Activated CD4-positive, alpha-beta T cell treated with anti-CD3 and anti-CD28 coated beads for 4 hours (primary cell): ENCODE measurements around the gene NODAL.
"Not testable (repeated sequence)": the region's sequence is repeated elsewhere in the genome, so short reads cannot be mapped to it uniquely, and the experiment has no call there.

Source experiments
- DNase-seq, 2 donors: peaks; one replicate each; pipeline ENCODE4 v3.0.0-alpha.2; 2020

The NODAL gene

DNA sequence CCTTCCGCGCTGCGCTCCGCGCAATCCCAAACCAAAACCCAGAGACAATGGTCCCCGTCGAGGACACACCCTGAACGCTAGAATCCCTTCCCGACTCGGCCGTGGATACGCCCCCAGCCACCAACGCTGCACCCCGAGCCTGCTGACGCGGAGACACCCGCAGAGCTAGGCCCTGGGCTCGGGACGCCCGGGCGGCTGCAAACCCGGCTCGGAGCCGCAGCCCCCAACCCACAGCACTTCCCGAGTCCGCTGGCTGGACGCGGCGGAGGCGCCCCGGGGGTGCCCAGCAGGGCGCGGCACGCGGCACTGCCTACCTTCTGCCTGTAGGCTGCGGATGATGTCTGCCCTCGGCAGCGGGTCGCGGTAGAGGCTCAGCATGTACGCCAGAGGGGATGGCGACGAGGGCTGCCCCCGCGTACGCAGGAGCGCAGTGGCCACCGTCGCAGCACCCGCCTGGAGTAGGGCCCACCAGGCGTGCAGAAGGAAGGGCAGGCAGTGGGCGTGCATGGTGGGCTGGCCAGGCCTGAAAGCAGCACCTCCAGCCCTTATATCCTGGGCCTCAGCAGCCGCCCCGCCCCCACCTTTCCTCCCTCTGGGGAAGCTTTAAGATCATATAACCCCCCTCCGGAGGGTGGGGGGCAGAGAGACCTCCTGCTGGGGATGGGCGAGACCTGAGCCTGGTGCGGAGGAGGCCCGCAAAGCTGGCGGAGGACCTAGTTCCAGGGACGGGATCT is at the start of gene NODAL:
TSS of gene NODAL (minus strand) at position 521 of the 734 bp plus-strand sequence. CDS start at position 507, 14 bp downstream.
- no peak for DNase-seq

DNA sequence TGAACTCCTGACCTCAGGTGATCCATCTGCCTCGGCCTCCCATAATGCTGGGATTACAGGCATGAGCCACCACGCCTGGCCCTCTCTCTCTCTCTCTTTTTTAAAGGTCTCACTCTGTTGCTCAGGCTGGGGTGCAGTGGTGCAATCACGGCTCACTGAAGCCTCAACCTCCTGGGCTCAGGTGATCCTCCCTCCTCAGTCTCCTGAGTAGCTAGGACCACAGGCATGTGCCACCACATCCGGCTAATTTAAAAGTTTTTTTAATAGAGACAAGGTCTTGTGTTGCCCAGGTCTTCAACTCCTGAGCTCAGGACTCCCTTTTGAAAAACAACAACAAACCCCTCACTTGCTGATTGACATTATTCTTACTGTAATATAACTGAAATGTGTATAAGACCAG is 48.7 kb upstream of the NODAL start:
- DNase-seq, result no peak

DNA sequence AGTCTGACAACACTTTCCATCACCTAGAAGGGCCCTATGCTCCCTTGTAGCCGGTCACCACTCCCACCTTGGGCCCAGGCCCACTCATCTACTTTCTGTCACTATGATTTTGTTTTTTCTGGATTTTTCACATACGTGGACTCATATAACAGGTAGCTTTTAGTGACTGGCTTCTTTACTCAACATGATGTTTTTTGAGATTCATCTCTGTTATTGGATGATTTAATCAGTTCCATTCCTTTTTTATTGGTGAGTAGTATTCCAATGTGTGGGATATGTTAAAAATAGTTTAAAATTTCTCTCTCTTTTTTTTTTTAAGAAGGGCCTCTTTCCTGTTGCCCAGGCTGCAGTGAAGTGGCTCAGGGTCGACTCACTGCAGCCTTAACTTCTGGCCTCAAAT is 46.3 kb upstream of the NODAL start:
- DNase-seq, result no peak

DNA sequence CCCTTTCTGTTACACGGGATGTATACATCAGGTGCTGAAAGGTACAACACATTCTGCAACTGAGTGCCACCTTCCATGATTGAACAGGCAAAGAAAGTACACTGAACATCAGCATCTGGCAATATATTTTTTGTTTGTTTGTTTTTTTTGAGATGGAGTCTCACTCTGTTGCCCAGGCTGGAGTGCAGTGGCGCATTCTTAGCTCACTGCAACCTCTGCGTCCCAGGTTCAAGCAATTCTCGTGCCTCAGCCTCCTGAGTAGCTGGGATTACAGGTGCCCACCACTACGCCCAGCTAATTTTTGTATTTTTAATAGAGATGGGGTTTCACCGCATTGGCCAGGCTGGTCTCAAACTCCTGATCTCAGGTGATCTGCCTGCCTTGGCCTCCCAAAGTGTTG is 42.4 kb upstream of the NODAL start:
- not testable (repeated sequence) for DNase-seq

DNA sequence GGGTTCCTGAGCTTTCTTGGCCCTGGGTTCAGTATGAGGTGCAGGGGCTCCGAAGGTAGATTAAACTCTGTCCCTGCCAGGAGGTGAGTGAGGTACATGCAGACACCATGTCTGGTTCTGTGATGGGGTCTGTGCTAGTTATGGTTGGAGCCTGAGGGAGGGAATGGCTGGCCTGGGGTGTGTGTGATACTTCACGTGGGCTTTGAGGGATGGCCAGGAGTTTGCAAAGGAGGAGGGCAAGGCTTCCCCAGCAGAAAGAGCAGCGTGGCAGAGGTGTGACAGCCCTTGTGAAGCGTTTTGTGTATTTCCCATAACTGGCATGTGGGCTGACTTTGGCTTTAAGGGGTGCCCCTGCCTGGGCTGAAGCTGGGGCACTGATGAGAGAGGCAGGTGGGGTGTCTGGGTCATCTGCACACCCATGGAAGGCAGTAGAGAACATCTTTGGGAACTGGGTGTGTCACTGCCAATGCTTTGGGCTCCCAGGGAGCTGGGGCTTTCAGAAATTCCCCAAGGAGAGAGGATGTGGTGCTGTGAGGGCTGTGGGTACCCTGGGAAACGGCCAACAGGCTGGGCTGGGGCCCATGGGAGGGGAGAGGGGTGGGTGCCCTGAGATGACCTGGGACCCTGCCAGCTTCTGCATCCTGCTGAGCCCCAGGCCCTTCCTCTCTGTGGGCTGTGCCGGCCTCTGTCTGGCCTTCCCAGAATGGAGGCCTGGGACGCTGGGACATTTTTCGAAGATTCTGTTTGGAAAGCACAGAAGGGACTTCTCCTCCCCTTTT is 41.7 kb upstream of the NODAL start:
- no peak for DNase-seq

DNA sequence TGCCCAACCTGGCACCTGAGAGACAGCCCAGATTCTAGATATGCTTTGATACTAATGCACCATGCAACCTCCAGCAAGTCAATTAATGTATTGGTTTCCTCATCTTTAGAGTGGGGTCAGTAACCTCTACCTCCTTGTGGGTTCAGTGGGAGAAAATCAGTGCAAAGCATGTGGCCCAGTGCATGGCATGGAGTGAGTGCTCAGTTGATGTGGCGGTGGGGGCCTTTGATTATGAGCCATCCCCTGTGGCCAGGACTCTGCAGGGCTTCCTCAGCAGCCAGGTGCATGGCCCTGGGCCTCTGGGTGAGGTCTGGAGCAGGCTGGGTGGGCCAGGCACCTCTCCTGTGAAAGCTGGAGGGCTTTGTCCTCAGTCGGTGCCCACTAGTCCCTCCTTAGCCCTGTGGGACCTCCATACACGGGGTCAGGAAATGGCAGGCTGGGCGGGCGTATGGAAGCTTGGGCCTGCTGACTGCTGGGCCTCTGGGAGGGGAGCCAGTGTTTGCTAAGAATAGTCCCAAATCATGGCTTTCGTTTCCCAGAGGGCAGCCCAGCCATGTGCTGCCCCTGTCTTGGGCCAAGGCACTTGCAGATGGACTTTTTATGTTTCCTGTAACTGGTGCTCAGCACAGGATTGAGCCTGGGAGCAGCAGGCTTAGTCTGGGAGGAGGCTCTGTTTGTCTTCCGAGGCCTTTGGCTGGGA is 40.5 kb upstream of the NODAL start:
- DNase-seq, result no peak

DNA sequence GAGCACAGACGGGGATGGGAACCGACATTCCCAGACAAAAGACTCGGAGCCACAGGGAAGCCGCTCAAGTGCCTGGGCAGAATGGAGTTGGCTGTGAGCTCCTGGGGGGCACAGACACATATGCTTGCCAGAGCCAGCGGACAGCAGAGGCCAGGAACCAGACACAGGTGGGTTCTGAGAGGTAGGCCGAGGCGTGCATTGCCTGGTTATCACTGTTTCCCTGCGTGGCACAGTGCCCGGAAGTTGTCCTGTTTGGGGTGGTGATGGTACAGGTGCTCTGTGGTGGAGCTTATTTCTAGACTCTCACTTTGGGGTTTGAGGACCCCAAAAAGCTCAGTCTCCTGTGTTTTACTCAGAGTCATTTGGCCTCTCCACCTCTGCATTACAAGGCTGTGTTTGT is 39.6 kb upstream of the NODAL start:
- no peak for DNase-seq

DNA sequence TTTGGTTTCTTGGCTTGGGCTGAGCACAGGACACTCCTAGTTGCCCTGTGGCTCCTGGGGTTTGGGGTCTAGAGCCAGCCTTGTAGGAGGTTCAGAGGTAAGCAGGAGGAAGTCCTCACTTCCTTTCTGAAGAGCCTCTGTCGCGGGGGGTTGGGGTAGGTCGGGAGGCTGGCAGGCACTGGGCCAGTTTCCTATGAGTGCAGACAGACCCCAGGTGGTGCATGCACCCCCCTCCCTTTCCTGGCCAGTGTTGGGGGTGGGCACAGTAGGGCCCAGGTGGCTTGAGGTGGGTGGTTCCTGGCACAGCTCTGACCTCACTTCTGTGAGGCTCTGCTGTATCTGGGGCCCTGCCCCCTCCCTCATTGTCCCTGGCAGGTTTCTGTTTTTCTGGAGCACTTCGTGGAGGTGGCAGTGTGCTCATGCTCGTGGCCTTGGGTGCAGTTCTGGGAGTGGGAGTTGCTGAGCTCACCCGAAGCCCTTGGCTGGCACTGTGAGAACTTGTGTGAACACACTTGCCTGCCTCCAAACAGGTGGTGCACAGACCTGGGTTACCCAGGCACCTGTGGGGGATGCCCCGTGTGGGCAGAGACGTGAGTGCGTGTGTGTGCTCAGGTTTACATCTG is 38.9 kb upstream of the NODAL start:
- DNase-seq, result peak; percentile 24 to 60

DNA sequence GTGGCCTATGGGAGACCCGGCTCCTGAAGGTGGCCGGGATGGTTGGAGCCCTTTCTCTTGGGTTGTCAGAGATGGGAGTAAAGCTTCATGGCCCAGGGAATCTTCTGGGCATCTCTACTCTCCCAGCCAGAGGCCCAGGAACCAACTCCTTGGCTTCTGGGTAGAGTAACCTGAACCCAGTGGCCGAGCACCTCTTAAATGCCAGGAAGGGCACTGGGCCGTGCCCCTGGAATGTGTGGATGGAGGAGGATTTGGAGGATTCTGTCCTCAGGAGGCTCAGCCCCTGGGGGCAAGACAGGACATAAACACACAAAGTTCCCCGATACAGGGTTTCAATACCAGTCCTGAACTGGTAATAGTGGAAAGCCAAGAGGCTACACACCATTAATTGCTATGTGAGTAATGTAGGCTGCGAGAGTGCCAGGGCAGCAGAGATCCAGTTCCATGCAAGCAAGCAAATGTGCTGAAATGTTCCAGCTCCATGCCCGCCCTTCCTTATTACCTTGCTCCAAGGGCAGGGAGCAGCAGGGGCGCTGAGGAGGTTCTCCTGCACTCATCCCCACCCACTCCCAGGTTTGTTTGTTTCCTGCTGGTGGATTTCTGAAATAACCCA is 38.3 kb upstream of the NODAL start:
- DNase-seq, result no peak

DNA sequence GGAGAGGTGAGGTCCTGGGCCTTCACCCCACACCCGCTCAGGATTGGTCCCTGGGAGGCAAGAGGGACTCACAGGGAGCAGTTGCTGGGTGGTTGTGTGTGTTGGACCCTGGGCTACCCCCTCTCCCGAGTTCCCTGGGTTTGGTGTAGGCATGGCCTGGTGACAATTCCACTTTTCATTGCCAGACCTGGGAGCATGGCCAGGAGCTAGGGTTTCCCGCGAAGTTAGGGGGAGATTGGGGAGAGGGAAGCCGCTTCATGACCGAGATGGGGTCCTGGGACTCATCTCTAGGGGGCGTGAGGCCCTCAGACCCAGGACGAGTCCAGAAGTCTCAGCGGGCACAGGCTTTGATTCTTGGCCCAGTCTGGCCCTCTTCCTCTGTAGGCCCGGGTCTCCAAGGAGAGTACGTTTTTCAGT is 37.7 kb upstream of the NODAL start:
- no peak for DNase-seq

DNA sequence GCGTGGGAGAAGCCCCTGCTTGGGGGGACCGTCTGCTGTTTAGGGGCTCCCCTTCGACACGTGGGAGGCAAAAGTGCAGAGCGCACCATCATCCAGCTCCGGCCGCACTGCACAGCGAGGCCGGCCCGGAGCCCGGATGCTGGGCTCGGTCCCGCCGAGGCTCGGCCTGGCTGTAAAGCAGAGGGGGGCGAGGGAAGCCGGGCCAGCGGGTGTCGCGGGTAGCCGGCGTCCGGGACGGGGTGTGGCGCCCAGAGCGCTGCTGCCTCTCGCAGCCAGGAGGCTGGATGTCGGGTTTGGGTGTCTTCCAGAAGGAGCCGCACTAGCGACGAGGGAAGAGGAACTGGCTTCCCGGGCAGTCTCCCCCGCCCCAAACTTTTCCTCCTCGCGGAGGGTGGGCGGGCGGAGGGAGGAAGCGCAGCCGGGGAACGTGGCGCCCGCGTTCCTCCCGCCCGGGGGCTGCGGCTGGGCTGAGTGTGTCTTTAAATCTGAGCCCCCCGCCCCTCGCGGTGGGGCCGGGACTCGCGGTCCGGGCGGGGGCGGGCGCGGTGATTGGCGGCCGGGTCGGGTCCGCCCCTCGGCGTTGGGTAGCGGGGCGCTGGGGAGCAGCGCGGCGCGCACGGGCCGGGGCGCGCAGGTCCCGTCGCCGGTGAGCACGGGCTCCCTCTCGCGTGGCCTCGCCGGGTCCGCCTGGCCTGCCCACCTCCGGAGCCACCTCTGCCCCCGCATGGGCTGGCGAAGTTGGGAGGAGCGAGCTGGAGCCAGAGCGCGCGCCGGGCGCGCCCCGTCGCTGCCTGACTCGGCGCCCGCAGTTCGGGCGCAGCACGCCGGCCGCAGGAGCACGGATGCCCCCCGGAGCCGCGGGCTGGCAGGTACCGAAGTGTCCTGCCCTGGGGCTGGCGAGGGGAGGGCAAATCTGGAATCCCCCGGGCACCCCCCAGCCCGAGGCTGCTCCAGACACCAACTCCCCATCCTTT is 37.0 kb upstream of the NODAL start, which contains the start of gene PALD1:
TSS of gene PALD1 (plus strand) at position 577 of the 974 bp plus-strand sequence. CDS start 47,185 bp downstream, outside the sequence.
- peak; percentile 46 to 63 for DNase-seq

DNA sequence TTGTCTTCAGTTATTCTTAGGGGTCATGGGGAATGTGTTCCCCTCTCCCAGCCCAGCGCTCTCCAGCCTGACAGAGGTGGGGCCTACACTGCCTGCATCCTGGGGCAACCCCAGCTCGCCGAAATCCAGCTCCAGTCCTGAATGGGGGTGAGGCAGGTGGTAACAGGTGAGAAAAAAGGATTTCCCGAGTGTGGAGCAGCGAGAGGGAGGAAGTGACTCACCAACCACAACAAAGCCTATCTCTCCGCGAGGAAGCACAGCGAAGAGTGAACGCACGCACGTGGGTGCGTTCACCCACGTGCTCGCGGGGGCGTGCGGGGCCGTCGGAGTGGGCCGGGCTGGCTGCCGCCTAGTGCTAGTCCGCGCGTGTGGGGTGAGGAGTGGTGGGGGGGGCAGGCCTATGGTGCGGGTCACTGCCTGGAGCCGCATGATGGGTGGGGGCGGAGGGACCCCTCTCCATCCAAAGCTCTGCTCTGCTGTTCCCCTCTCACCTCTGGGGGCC is 36.2 kb upstream of the NODAL start:
- peak; percentile 86 to 91 for DNase-seq

DNA sequence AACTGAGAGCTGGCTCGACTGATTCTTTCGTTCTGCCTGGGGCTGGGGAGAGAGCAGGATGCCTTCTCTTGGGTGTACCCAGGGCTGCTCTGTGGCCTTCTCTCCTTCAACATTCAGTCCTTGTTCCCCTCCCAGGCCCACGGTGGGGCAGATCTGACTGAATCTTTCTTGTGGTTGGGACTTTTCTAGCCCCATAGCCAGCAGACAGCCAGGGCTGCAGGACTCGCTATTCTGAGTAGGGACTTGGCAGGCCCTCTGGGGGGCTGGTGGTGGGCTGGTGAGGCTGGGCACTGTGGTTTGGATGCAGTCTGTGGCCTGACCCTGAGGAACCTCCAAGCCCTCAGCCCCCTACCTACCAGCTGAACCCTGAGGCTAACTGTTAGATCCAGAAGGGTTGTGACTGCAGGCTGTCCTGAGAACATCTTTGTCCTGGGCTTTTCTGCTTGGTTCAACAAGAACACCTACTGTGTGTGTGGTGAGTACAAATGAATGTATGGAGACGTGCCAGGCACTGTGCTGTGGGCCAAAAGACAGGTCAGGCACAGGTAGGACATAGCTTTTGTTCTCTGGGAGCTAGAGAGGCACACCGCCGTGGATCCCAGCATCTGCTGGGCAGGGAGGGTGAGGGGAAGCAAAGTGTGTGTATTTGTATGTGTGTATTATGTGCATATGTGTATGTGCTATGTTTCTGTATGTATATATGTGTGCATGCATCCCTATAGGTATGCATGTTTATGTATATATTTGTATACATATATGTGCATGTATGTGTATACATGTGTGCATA is 35.0 kb upstream of the NODAL start:
- DNase-seq, result no peak

DNA sequence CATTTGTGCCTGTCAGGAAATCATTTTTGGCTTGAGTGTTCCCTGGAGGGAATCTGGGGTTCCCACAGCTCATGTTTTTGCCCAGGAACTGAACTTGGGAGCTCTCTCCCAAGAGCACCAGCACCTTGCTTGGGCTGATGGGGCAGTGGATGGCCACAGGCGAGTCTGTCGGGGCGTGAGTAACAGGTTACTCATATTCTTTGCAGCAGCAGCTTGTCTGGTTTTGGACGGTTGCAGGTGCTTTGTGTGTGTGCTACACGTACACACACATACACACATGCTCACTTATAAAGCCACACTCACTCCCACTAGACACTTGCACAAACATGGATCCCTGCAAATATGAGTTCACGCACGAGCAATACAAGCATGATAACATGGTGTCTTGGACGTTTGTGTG is 34.2 kb upstream of the NODAL start:
- DNase-seq, result no peak

DNA sequence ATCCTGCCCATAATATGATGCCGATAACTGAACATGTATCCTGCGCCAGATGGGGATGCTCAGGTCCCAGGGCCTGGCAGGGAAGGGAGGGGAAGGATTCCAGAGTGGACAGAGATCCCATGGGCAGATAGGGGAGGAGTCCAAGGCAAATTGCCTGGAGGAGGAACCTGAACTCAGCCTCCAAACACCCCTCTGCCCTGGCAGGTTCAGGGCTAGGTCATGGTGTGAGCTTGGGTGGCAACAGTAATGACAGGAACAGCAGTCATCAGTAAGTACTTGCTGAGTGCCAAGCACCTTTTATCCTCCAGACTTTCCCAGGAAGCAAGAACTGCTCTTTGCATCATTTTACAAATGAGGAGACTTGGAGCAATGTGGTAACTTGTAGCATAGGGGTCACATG is 33.3 kb upstream of the NODAL start:
- no peak for DNase-seq

DNA sequence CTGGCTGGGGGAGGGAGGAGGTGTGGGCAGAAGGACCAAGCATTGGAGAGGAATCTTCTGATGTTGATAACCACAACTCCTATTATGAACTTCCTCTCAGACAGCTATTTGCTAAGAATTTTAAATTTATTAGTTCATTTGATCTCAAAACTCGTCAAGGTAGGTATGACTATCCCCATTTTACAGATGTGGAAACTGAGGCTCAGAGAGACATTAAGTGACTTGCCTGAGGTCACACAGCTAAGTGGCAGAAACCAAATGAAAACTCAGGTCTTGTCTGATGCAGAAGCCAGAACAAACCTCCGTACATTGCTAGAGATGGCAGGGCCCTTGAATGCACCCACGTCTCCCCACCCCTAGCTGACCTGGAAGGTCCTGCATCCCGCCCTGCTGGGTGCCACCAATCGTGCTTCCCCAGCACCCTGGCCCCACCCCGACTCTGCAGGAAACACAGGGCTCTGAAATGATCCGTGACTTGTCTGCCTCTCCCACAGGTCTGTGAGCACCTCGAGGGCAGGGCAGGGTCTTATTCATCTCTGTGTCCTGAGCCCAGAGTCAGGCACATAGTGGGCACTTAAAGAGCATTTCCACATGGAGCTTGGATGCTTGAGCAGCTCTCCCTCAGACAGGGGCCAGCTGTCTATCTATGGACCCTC is 31.4 kb upstream of the NODAL start:
- DNase-seq, result no peak

DNA sequence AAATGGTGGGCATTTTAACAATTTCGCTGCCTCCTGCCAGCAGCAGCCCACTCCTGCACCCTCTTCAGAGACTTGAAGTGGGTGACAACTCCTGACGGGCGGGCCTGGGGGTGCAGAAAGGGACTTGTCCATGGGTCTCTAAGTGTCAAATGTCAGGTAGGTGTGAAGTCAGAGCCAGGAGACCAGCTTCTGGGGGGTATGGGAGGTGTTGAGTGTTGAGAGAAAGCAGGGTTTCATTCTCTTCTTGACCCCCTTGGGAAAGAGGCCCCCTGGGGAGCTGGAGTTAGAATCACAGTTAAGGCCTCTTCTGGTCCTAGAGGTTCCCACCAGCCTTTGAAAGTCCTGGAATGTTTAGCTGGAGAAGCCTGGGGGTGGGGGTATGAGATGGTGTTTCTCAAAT is 25.5 kb upstream of the NODAL start:
- DNase-seq, result no peak

DNA sequence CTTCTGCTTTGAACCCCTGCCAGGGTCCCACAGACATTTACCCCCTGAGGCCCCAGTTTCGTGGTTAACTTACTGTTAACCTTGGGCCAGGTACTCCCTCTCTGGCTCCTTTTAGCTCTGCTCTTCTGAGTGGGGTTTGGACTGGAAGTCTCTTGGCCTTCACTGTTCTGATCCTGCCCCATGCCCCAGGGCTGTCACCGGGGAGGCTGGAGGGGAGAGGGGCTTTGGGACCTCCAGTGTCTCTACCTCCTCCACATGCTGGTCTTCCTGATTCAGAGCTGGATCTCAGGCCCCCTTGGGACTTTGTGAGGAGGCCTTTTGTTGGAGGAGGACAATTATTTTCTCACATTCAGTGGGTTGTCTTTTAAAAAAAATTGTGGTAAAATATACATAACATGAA is 24.4 kb upstream of the NODAL start:
- DNase-seq, result no peak

DNA sequence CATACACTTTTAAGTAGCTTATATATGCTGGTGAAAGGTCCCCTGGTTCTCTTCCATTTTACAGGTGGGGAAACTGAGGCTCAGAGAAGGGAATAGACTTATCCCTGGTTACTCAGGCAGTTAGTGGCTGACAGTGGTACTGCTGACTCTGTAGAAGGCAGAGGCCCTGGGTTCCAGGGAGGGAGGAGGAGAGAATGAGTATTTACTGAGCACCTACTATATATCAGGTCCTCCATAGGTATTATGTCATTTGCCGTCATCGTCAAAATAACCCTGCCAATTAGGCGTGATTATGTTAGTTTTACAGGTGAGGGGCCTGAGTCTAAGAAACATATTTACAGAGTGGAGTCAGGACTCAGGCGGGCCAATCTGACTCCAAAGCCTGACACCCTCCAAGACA is 23.8 kb upstream of the NODAL start:
- no peak for DNase-seq
